IMR-90 (cell line): Measurements from ENCODE around the gene JAKMIP2.

Experiments used
- CEBPB ChIP-seq: IDR thresholded peaks from 2 replicates; pipeline ENCODE4 v1.6.1; 2012; ENCODE audit warnings: low read depth, low read length, improper control_type of control experiment
- CTCF ChIP-seq: conservative IDR thresholded peaks from 2 replicates; pipeline ENCODE4 v1.5.1; 2012; ENCODE audit warnings: mild to moderate bottlenecking, low read depth, low read length, improper control_type of control experiment
- FOS ChIP-seq: fragments of 150-350 bp; IDR thresholded peaks from 2 replicates; pipeline ENCODE4 v1.6.1; 2016; ENCODE audit warnings: low read depth, low read length
- MAFK ChIP-seq: IDR thresholded peaks from 2 replicates; pipeline ENCODE4 v1.6.1; 2012; ENCODE audit warnings: low read depth, low read length, improper control_type of control experiment
- MAZ ChIP-seq: IDR thresholded peaks from 2 replicates; pipeline ENCODE4 v1.6.1; 2012; ENCODE audit warnings: low read depth, mild to moderate bottlenecking, low read length, improper control_type of control experiment, moderate library complexity, borderline replicate concordance
- NFE2L2 ChIP-seq: fragments of 150-350 bp; IDR thresholded peaks from 2 replicates; pipeline ENCODE4 v1.6.1; 2016; ENCODE audit warnings: low read depth, mild to moderate bottlenecking, low read length
- POLR2A ChIP-seq: IDR thresholded peaks from 2 replicates; pipeline ENCODE4 v1.6.1; 2012; ENCODE audit warnings: mild to moderate bottlenecking, low read depth, low read length
- RAD21 ChIP-seq: IDR thresholded peaks from 2 replicates; pipeline ENCODE4 v1.6.1; 2012; ENCODE audit warnings: low read length, improper control_type of control experiment
- RCOR1 ChIP-seq: IDR thresholded peaks from 2 replicates; pipeline ENCODE4 v1.6.1; 2012; ENCODE audit warnings: mild to moderate bottlenecking, low read length, improper control_type of control experiment; ENCODE audit not compliant: insufficient replicate concordance
- RFX5 ChIP-seq: IDR thresholded peaks from 2 replicates; pipeline ENCODE4 v1.8.0; 2012; ENCODE audit warnings: low read depth, mild to moderate bottlenecking, low read length, moderate library complexity
- SMC3 ChIP-seq: fragments of 150-350 bp; IDR thresholded peaks from 2 replicates; pipeline ENCODE4 v1.6.1; 2016; ENCODE audit warnings: low read depth, mild to moderate bottlenecking, antibody characterized with exemption, low read length, moderate library complexity
- USF2 ChIP-seq: fragments of 150-350 bp; IDR thresholded peaks from 2 replicates; pipeline ENCODE4 v1.6.1; 2017; ENCODE audit warnings: mild to moderate bottlenecking, antibody characterized with exemption, low read length, low read depth

GRCh38 chr5:147691130-147691529, 91.4 kb downstream of the JAKMIP2 start:
- TF ChIP-seq CTCF (no peak), RFX5 (no peak), POLR2A (no peak), SMC3 (no peak), NFE2L2 (no peak), MAZ (no peak), USF2 (no peak), CEBPB (no peak), MAFK (no peak), RCOR1 (no peak), RAD21 (no peak), FOS (no peak)
